IMR-90 (cell line): ENCODE data around the gene MRPL44. TPM values are rescaled to one million over a fixed set of nuclear protein-coding genes. Genes with fewer than 3 reads are reported as not detected.
A peak's percentile ranks its signal among the peaks of the same experiment; 100 is the strongest.

Experiments
- ATAC-seq: fragments of 200-7000 bp; cut with Tn5 transposase; 2 replicates; pipeline ENCODE4 v1.9.1; 2020; ENCODE audit warnings: low read depth, mild to moderate bottlenecking, moderate library complexity
- BruUV-seq: library from RNA; stranded (reverse); fragments of 400-500 nt; replicated peaks from 2 replicates; lab custom pipeline; 2021; lab: Mats Ljungman, UMichigan
- CTCF ChIA-PET: fragments of 300-600 bp; formaldehyde crosslinking; extraction: SDS; loops from one replicate; lab custom pipeline; 2021; ENCODE audit warnings: antibody characterized with exemption; lab: Yijun Ruan, JAX
- POLR2A ChIA-PET: fragments of 300-600 bp; sonication (Branson Sonifier 250); formaldehyde crosslinking; loops from one replicate; lab custom pipeline; 2022; ENCODE audit warnings: antibody characterized with exemption; ENCODE audit not compliant: unreplicated experiment; lab: Charles Lee
- DNase-seq: peaks from one replicate; pipeline ENCODE4 v3.0.0; 2013
- H2AFZ ChIP-seq: replicated peaks from 2 replicates; pipeline ENCODE3; 2013; ENCODE audit warnings: low read length, mild to moderate bottlenecking; ENCODE audit not compliant: poor library complexity
- H2AK5ac ChIP-seq: 2 replicates; pipeline ENCODE4 v1.6.1; 2013; ENCODE audit warnings: low read depth, low read length, inconsistent platforms
- H2AK9ac ChIP-seq: replicated peaks from 2 replicates; pipeline ENCODE3; 2013; ENCODE audit warnings: mild to moderate bottlenecking, low read depth, low read length, moderate library complexity; ENCODE audit not compliant: poor library complexity
- H2BK120ac ChIP-seq: 2 replicates; pipeline ENCODE4 v1.6.1; 2013; ENCODE audit warnings: low read depth, low read length, inconsistent platforms
- H2BK15ac ChIP-seq: 3 replicates; pipeline ENCODE4 v1.6.1; 2013; ENCODE audit warnings: low read depth, low read length, inconsistent platforms
- H2BK20ac ChIP-seq: 2 replicates; pipeline ENCODE4 v1.6.1; 2013; ENCODE audit warnings: low read depth, mild to moderate bottlenecking, inconsistent platforms, low read length, moderate library complexity
- H2BK5ac ChIP-seq: 2 replicates; pipeline ENCODE4 v1.6.1; 2013; ENCODE audit warnings: mild to moderate bottlenecking, low read depth, low read length, inconsistent platforms; ENCODE audit not compliant: poor library complexity, severe bottlenecking
- H3K14ac ChIP-seq: replicated peaks from 2 replicates; pipeline ENCODE4 v1.6.1; 2013; ENCODE audit warnings: low read depth, low read length, inconsistent platforms
- H3K18ac ChIP-seq: 2 replicates; pipeline ENCODE4 v1.6.1; 2013; ENCODE audit warnings: low read depth, low read length, control low read depth
- H3K23ac ChIP-seq: 2 replicates; pipeline ENCODE4 v1.6.1; 2013; ENCODE audit warnings: low read depth, low read length, inconsistent platforms
- H3K27ac ChIP-seq: 2 replicates; pipeline ENCODE4 v1.5.1; 2013; ENCODE audit warnings: mild to moderate bottlenecking, control low read depth, low read length; ENCODE audit not compliant: insufficient read depth
- H3K27me3 ChIP-seq: 2 replicates; pipeline ENCODE4 v1.6.1; 2013; ENCODE audit warnings: low read length; ENCODE audit not compliant: control insufficient read depth, insufficient read depth
- H3K36me3 ChIP-seq: 2 replicates; pipeline ENCODE4 v1.6.1; 2013; ENCODE audit warnings: low read length, mixed read lengths; ENCODE audit not compliant: control insufficient read depth, insufficient read depth
- H3K4ac ChIP-seq: 2 replicates; pipeline ENCODE4 v1.6.1; 2013; ENCODE audit warnings: low read depth, low read length, inconsistent platforms
- H3K4me1 ChIP-seq: 2 replicates; pipeline ENCODE4 v1.6.1; 2013; ENCODE audit warnings: low read length, mixed read lengths; ENCODE audit not compliant: control insufficient read depth, insufficient read depth
- H3K4me2 ChIP-seq: 2 replicates; pipeline ENCODE4 v1.6.1; 2013; ENCODE audit warnings: low read depth, mild to moderate bottlenecking, control low read depth, low read length, moderate library complexity
- H3K4me3 ChIP-seq: 2 replicates; pipeline ENCODE4 v1.5.1; 2013; ENCODE audit warnings: low read depth, mild to moderate bottlenecking, control low read depth, low read length, moderate library complexity; ENCODE audit not compliant: insufficient read depth
- H3K56ac ChIP-seq: 2 replicates; pipeline ENCODE4 v1.6.1; 2013; ENCODE audit warnings: low read length, inconsistent platforms; ENCODE audit not compliant: insufficient read depth; ENCODE audit errors: extremely low read depth
- H3K79me1 ChIP-seq, 2 experiments: 2 replicates each; pipeline ENCODE4 v1.6.1; 2013; ENCODE audit warnings: low read length in 2 of 2, inconsistent platforms in 1 of 2, low read depth in 1 of 2
- H3K9ac ChIP-seq: 2 replicates; pipeline ENCODE4 v1.6.1; 2013; ENCODE audit warnings: low read depth, low read length, control low read depth
- H3K9me1 ChIP-seq: 2 replicates; pipeline ENCODE4 v1.6.1; 2013; ENCODE audit warnings: low read length, inconsistent platforms; ENCODE audit not compliant: insufficient read depth
- H3K9me3 ChIP-seq: 2 replicates; pipeline ENCODE4 v1.6.1; 2013; ENCODE audit warnings: low read length; ENCODE audit not compliant: control insufficient read depth, insufficient read depth
- H4K20me1 ChIP-seq: 2 replicates; pipeline ENCODE4 v1.6.1; 2013; ENCODE audit warnings: low read length, inconsistent platforms; ENCODE audit not compliant: insufficient read depth
- H4K5ac ChIP-seq: 2 replicates; pipeline ENCODE4 v1.6.1; 2013; ENCODE audit warnings: mild to moderate bottlenecking, low read depth, low read length, control low read depth
- H4K8ac ChIP-seq, 2 experiments: 2 replicates each; pipeline ENCODE4 v1.6.1; 2013; ENCODE audit warnings: low read depth in 2 of 2, low read length in 2 of 2, control low read depth in 1 of 2, inconsistent platforms in 1 of 2
- H4K91ac ChIP-seq: 2 replicates; pipeline ENCODE4 v1.6.1; 2013; ENCODE audit warnings: low read depth, low read length, inconsistent platforms; ENCODE audit not compliant: insufficient read depth
- BHLHE40 ChIP-seq: fragments of 150-350 bp; IDR thresholded peaks from 2 replicates; pipeline ENCODE4 v1.6.1; 2016; ENCODE audit warnings: mild to moderate bottlenecking, low read depth, low read length
- CEBPB ChIP-seq: IDR thresholded peaks from 2 replicates; pipeline ENCODE4 v1.6.1; 2012; ENCODE audit warnings: low read depth, low read length, improper control_type of control experiment
- FOS ChIP-seq: fragments of 150-350 bp; IDR thresholded peaks from 2 replicates; pipeline ENCODE4 v1.6.1; 2016; ENCODE audit warnings: low read depth, low read length
- MAZ ChIP-seq: IDR thresholded peaks from 2 replicates; pipeline ENCODE4 v1.6.1; 2012; ENCODE audit warnings: low read depth, mild to moderate bottlenecking, low read length, improper control_type of control experiment, moderate library complexity, borderline replicate concordance
- NFE2L2 ChIP-seq: fragments of 150-350 bp; IDR thresholded peaks from 2 replicates; pipeline ENCODE4 v1.6.1; 2016; ENCODE audit warnings: low read depth, mild to moderate bottlenecking, low read length
- POLR2A ChIP-seq: IDR thresholded peaks from 2 replicates; pipeline ENCODE4 v1.6.1; 2012; ENCODE audit warnings: mild to moderate bottlenecking, low read depth, low read length
- RCOR1 ChIP-seq: IDR thresholded peaks from 2 replicates; pipeline ENCODE4 v1.6.1; 2012; ENCODE audit warnings: mild to moderate bottlenecking, low read length, improper control_type of control experiment; ENCODE audit not compliant: insufficient replicate concordance
- dilution Hi-C: fragments of 300-500 bp; cut with HindIII; formaldehyde crosslinking; loops from one replicate; pipeline ENCODE4 v1.14.3; 2018; ENCODE audit warnings: low sequenced_read_pairs; ENCODE audit not compliant: unreplicated experiment
- in situ Hi-C: fragments of 300-500 bp; cut with MboI; formaldehyde crosslinking; loops from 3 replicates; pipeline ENCODE4 v1.14.3; 2019; ENCODE audit warnings: low sequenced_read_pairs, inconsistent platforms, mixed read lengths
- intact Hi-C: fragments of 100-400 bp; cut with micrococcal nuclease; formaldehyde crosslinking; loops from 2 replicates; pipeline ENCODE4 v1.10.0; 2022
- polyA plus RNA-seq, 3 experiments: library from polyadenylated mRNA; depleted of rRNA; stranded (reverse); fragments of >200 nt; gene quantifications; 2 replicates each; pipeline ENCODE4 v1.2.3, GENCODE V29; 2012; ENCODE audit warnings: low replicate concordance in 1 of 3
- total RNA-seq: library from RNA; depleted of rRNA; stranded (reverse); fragments of >200 nt; gene quantifications from 2 replicates; pipeline ENCODE4 v1.2.3, GENCODE V29; 2012
- TF ChIP-seq, protein P1 (sequence below): fragments of 150-350 bp; IDR thresholded peaks from 2 replicates; pipeline ENCODE4 v1.6.1; 2017; ENCODE audit warnings: mild to moderate bottlenecking, antibody characterized with exemption, low read length, low read depth

The MRPL44 gene
- total and polyA plus RNA-seq, 2 of the 4 experiments (the other 2 are of a cell fraction), result 18.6 to 20.1 TPM

DNA sequence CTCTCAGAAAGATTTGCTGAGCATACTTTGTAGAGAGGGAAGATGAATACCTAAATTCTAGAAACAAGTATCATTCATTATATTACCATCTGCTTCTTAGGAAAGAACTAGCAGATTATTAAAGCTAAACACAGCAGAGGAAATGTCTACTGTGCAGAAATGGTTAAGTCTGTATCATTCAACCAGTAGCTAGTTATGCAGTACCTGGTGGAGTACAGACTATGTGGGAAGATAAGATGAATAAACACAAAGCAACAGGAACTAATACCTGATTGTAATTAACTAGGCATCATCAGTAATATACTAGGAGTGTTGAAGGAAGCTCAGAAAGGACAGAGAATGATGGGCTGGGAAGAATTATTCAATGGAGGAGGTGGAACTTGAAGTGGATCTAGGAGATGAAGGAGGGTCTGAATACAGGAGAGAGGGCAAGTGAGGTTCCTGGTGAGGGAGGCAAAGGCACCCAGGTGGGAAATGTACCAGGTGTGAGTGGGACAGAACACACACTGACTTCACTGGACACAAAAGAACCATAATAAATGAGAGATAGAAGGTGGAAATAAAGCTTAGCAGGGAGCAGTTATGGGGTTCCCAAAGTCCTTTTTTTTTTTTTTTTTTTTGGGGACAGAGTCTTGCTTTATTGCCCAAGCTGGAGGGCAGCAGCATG, 21.7 kb upstream of the MRPL44 start:
- H4K20me1 ChIP-seq, result peaks cover 32% of the 10 kb centered on the region
- H3K9me1 ChIP-seq, result peaks cover 9% of the 10 kb centered on the region
- CTCF ChIA-PET, result no interaction called here
- H3K23ac ChIP-seq, result peak overlapping the region; percentile 22; the same call in 1 of the 2 replicates
- H2AK5ac ChIP-seq, result peak overlapping the region; percentile 84
- peaks cover 17% of the 10 kb centered on the region for H3K4me1 ChIP-seq
- TF ChIP-seq, protein P1, sequence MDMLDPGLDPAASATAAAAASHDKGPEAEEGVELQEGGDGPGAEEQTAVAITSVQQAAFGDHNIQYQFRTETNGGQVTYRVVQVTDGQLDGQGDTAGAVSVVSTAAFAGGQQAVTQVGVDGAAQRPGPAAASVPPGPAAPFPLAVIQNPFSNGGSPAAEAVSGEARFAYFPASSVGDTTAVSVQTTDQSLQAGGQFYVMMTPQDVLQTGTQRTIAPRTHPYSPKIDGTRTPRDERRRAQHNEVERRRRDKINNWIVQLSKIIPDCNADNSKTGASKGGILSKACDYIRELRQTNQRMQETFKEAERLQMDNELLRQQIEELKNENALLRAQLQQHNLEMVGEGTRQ, result no peak
- TF ChIP-seq FOS, result no peak
- no peak for TF ChIP-seq BHLHE40
- TF ChIP-seq POLR2A, result no peak
- no peak for TF ChIP-seq MAZ
- TF ChIP-seq CEBPB, result no peak
- TF ChIP-seq NFE2L2, result no peak
- no peak for TF ChIP-seq RCOR1
- H4K91ac ChIP-seq, result no peak overlapping the region
- H3K18ac ChIP-seq, result no peak overlapping the region
- peak overlapping the region; percentile 50; the same call in 1 of the 2 replicates for H3K14ac ChIP-seq
- no peak overlapping the region for H3K4me3 ChIP-seq
- peak overlapping the region; percentile 49 for H3K4ac ChIP-seq
- no peak overlapping the region for H2BK5ac ChIP-seq
- H2BK15ac ChIP-seq, result 0 out of 3 replicates have a peak overlapping the region, but pooled peaks have one; percentile 93
- H3K27ac ChIP-seq, result no peak overlapping the region
- POLR2A ChIA-PET, result no interaction called here
- H3K9ac ChIP-seq, result no peak overlapping the region
- no peak overlapping the region for H2BK20ac ChIP-seq
- no peaks in the 10 kb centered on the region for H3K27me3 ChIP-seq
- H2AFZ ChIP-seq, result no peak overlapping the region
- H2BK120ac ChIP-seq, result no peak overlapping the region
- ATAC-seq (no peak), DNase-seq (no peak)
- H2AK9ac ChIP-seq, result no peak overlapping the region
- no peaks in the 10 kb centered on the region for H3K9me3 ChIP-seq
- in situ Hi-C loops, result no loop called here
- H3K4me2 ChIP-seq, result no peak overlapping the region
- no peak overlapping the region for H3K56ac ChIP-seq
- H4K5ac ChIP-seq, result no peak overlapping the region
- H4K8ac ChIP-seq, result no peak overlapping the region
- intact Hi-C loops, result no loop called here
- peaks cover 38 to 78% of the 10 kb centered on the region in 2 experiments for H3K79me1 ChIP-seq
- no peaks in the 10 kb centered on the region for H3K36me3 ChIP-seq
- dilution Hi-C loops, result no loop called here
- BruUV-seq, result no TSS peak
